Activated naive CD8-positive, alpha-beta T cell treated with anti-CD3 and anti-CD28 coated beads for 36 hours (primary cell): ENCODE measurements around the gene NANOS3. TPM values are rescaled to one million over a fixed set of nuclear protein-coding genes. Genes with fewer than 3 reads are reported as not detected.
A peak's percentile ranks its signal among the peaks of the same experiment; 100 is the strongest.
"Not testable (repeated sequence)": the region's sequence is repeated elsewhere in the genome, so short reads cannot be mapped to it uniquely, and the experiment has no call there.

Experiments
- DNase-seq: peaks from one replicate; pipeline ENCODE4 v3.0.0; 2021
- H3K27ac Mint-ChIP-seq: one replicate; pipeline ENCODE4 v1.8.0; 2022; ENCODE audit warnings: mild to moderate bottlenecking, moderate library complexity, mixed read lengths
- H3K27me3 Mint-ChIP-seq: one replicate; pipeline ENCODE4 v1.8.0; 2022; ENCODE audit warnings: mild to moderate bottlenecking, mixed read lengths
- H3K36me3 Mint-ChIP-seq: one replicate; pipeline ENCODE4 v1.8.0; 2021; ENCODE audit warnings: mild to moderate bottlenecking, mixed read lengths
- H3K4me1 Mint-ChIP-seq: one replicate; pipeline ENCODE4 v1.8.0; 2021; ENCODE audit warnings: mixed read lengths
- H3K4me3 Mint-ChIP-seq: one replicate; pipeline ENCODE4 v1.8.0; 2022; ENCODE audit warnings: mild to moderate bottlenecking, moderate library complexity, mixed read lengths
- H3K9me3 Mint-ChIP-seq: one replicate; pipeline ENCODE4 v1.8.0; 2022; ENCODE audit warnings: mixed read lengths
- total RNA-seq, 2 experiments: library from RNA; stranded (reverse); gene quantifications; one replicate each; pipeline ENCODE4 v1.2.3, GENCODE V29; 2021

Gene NANOS3
- total RNA-seq, 2 experiments from 2014 or later, result 0.70 to 0.80 TPM

- H3K36me3 Mint-ChIP-seq, result peaks cover 9% of the 10 kb centered on the region
- DNase-seq, result no peak
- peaks cover 15% of the 10 kb centered on the region for H3K4me1 Mint-ChIP-seq
- H3K27me3 Mint-ChIP-seq, result no peaks in the 10 kb centered on the region
- H3K9me3 Mint-ChIP-seq, result peaks cover 3% of the 10 kb centered on the region
- H3K4me3 Mint-ChIP-seq, result peak overlapping the region; percentile 82
- H3K27ac Mint-ChIP-seq, result peak overlapping the region; percentile 58
Measured at GRCh38 chr19:13906910-13907309, 30.0 kb downstream of the NANOS3 start.

GRCh38 chr19:13908674-13909073 is 31.7 kb downstream of the NANOS3 start:
- no peak overlapping the region for H3K27ac Mint-ChIP-seq
- no peaks in the 10 kb centered on the region for H3K27me3 Mint-ChIP-seq
- DNase-seq, result no peak
- H3K4me1 Mint-ChIP-seq, result peaks cover 10% of the 10 kb centered on the region
- H3K4me3 Mint-ChIP-seq, result no peak overlapping the region
- H3K9me3 Mint-ChIP-seq, result peaks cover 3% of the 10 kb centered on the region
- peaks cover 12% of the 10 kb centered on the region for H3K36me3 Mint-ChIP-seq

- DNase-seq, result no peak
- Mint-ChIP-seq H3K4me3 (no peak overlapping the region), H3K27ac (no peak overlapping the region), H3K36me3 (peaks cover 12% of the 10 kb centered on the region), H3K9me3 (peaks cover 3% of the 10 kb centered on the region), H3K27me3 (no peaks in the 10 kb centered on the region), H3K4me1 (peaks cover 10% of the 10 kb centered on the region)
Measured at GRCh38 chr19:13909430-13909829, 32.5 kb downstream of the NANOS3 start.

GRCh38 chr19:13913352-13913751 is 36.4 kb downstream of the NANOS3 start:
- Mint-ChIP-seq H3K4me1 (no peaks in the 10 kb centered on the region), H3K4me3 (no peak overlapping the region), H3K9me3 (no peaks in the 10 kb centered on the region), H3K27ac (no peak overlapping the region), H3K36me3 (peaks cover 10% of the 10 kb centered on the region), H3K27me3 (no peaks in the 10 kb centered on the region)
- DNase-seq, result no peak

- DNase-seq, result no peak
- H3K36me3 Mint-ChIP-seq, result peaks cover 9% of the 10 kb centered on the region
- H3K9me3 Mint-ChIP-seq, result no peaks in the 10 kb centered on the region
- H3K27me3 Mint-ChIP-seq, result no peaks in the 10 kb centered on the region
- H3K4me3 Mint-ChIP-seq, result no peak overlapping the region
- H3K4me1 Mint-ChIP-seq, result no peaks in the 10 kb centered on the region
- no peak overlapping the region for H3K27ac Mint-ChIP-seq
Measured at GRCh38 chr19:13914777-13915176, 37.8 kb downstream of the NANOS3 start.

GRCh38 chr19:13917888-13918406 is 41.0 kb downstream of the NANOS3 start:
- Mint-ChIP-seq H3K27me3 (no peaks in the 10 kb centered on the region), H3K36me3 (peaks cover 28% of the 10 kb centered on the region)

GRCh38 chr19:13918726-13919411 is 41.9 kb downstream of the NANOS3 start:
- Mint-ChIP-seq H3K27ac (no peak overlapping the region), H3K36me3 (peaks cover 32% of the 10 kb centered on the region), H3K9me3 (no peaks in the 10 kb centered on the region), H3K27me3 (no peaks in the 10 kb centered on the region), H3K4me3 (no peak overlapping the region), H3K4me1 (no peaks in the 10 kb centered on the region)
- DNase-seq, result no peak

More at GRCh38 chr19:13917888-13918406, 41.0 kb downstream of the NANOS3 start:
- no peaks in the 10 kb centered on the region for H3K9me3 Mint-ChIP-seq
- DNase-seq, result no peak
- H3K4me3 Mint-ChIP-seq, result no peak overlapping the region
- no peaks in the 10 kb centered on the region for H3K4me1 Mint-ChIP-seq
- no peak overlapping the region for H3K27ac Mint-ChIP-seq

GRCh38 chr19:13920524-13920923 is 43.6 kb downstream of the NANOS3 start:
- H3K9me3 Mint-ChIP-seq, result no peaks in the 10 kb centered on the region
- H3K36me3 Mint-ChIP-seq, result peaks cover 36% of the 10 kb centered on the region
- H3K4me3 Mint-ChIP-seq, result no peak overlapping the region
- no peaks in the 10 kb centered on the region for H3K27me3 Mint-ChIP-seq
- DNase-seq, result no peak
- H3K4me1 Mint-ChIP-seq, result no peaks in the 10 kb centered on the region
- H3K27ac Mint-ChIP-seq, result no peak overlapping the region

- Mint-ChIP-seq H3K36me3 (peaks cover 36% of the 10 kb centered on the region), H3K4me1 (no peaks in the 10 kb centered on the region), H3K9me3 (no peaks in the 10 kb centered on the region), H3K27me3 (no peaks in the 10 kb centered on the region), H3K4me3 (no peak overlapping the region), H3K27ac (peak overlapping the region; percentile 19)
- peak; percentile 37 for DNase-seq
Measured at GRCh38 chr19:13920940-13921747, 44.2 kb downstream of the NANOS3 start.

- H3K36me3 Mint-ChIP-seq, result peaks cover 41% of the 10 kb centered on the region
- H3K27me3 Mint-ChIP-seq, H3K4me1 Mint-ChIP-seq, DNase-seq, H3K27ac Mint-ChIP-seq, H3K4me3 Mint-ChIP-seq, H3K9me3 Mint-ChIP-seq: not testable (repeated sequence)
Measured at GRCh38 chr19:13922118-13922517, 45.2 kb downstream of the NANOS3 start.

GRCh38 chr19:13923194-13923987 is 46.5 kb downstream of the NANOS3 start:
- H3K27ac Mint-ChIP-seq, result no peak overlapping the region
- H3K36me3 Mint-ChIP-seq, result peaks cover 45% of the 10 kb centered on the region
- DNase-seq, result no peak
- H3K9me3 Mint-ChIP-seq, result no peaks in the 10 kb centered on the region
- no peaks in the 10 kb centered on the region for H3K4me1 Mint-ChIP-seq
- no peak overlapping the region for H3K4me3 Mint-ChIP-seq
- H3K27me3 Mint-ChIP-seq, result no peaks in the 10 kb centered on the region

- no peak for DNase-seq
- Mint-ChIP-seq H3K36me3 (peaks cover 35% of the 10 kb centered on the region), H3K4me3 (no peak overlapping the region), H3K4me1 (no peaks in the 10 kb centered on the region), H3K9me3 (no peaks in the 10 kb centered on the region), H3K27me3 (no peaks in the 10 kb centered on the region), H3K27ac (no peak overlapping the region)
Measured at GRCh38 chr19:13926010-13926409, 49.1 kb downstream of the NANOS3 start.

- no peak for DNase-seq
- Mint-ChIP-seq H3K27me3 (no peaks in the 10 kb centered on the region), H3K4me3 (no peak overlapping the region), H3K4me1 (no peaks in the 10 kb centered on the region), H3K9me3 (no peaks in the 10 kb centered on the region), H3K27ac (no peak overlapping the region), H3K36me3 (peaks cover 28% of the 10 kb centered on the region)
Measured at GRCh38 chr19:13926715-13927114, 49.8 kb downstream of the NANOS3 start.

- Mint-ChIP-seq H3K4me3 (no peak overlapping the region), H3K27me3 (peaks cover 4% of the 10 kb centered on the region), H3K9me3 (no peaks in the 10 kb centered on the region), H3K27ac (no peak overlapping the region), H3K36me3 (peaks cover 16% of the 10 kb centered on the region), H3K4me1 (no peaks in the 10 kb centered on the region)
- DNase-seq, result no peak
Measured at GRCh38 chr19:13929340-13929739, 52.4 kb downstream of the NANOS3 start.

GRCh38 chr19:13929956-13930355 is 53.0 kb downstream of the NANOS3 start:
- no peak overlapping the region for H3K4me3 Mint-ChIP-seq
- H3K9me3 Mint-ChIP-seq, result no peaks in the 10 kb centered on the region
- no peak overlapping the region for H3K27ac Mint-ChIP-seq
- H3K36me3 Mint-ChIP-seq, result peaks cover 13% of the 10 kb centered on the region
- peaks cover 4% of the 10 kb centered on the region for H3K27me3 Mint-ChIP-seq
- H3K4me1 Mint-ChIP-seq, result no peaks in the 10 kb centered on the region
- no peak for DNase-seq
